HG03342 (cell line): ENCODE measurements around the gene IGSF3.
"Not testable (repeated sequence)": the region's sequence is repeated elsewhere in the genome, so short reads cannot be mapped to it uniquely, and the experiment has no call there.

Experiments used
- ATAC-seq: cut with Tn5 transposase; IDR thresholded peaks from one replicate; pipeline ENCODE4 v1.9.1; 2021; ENCODE audit warnings: mild to moderate bottlenecking, moderate library complexity; ENCODE audit not compliant: unreplicated experiment

The IGSF3 gene

GRCh38 chr1:116580446-116581322 lies 86.8 kb downstream of the IGSF3 start:
- no peak for ATAC-seq

DNA sequence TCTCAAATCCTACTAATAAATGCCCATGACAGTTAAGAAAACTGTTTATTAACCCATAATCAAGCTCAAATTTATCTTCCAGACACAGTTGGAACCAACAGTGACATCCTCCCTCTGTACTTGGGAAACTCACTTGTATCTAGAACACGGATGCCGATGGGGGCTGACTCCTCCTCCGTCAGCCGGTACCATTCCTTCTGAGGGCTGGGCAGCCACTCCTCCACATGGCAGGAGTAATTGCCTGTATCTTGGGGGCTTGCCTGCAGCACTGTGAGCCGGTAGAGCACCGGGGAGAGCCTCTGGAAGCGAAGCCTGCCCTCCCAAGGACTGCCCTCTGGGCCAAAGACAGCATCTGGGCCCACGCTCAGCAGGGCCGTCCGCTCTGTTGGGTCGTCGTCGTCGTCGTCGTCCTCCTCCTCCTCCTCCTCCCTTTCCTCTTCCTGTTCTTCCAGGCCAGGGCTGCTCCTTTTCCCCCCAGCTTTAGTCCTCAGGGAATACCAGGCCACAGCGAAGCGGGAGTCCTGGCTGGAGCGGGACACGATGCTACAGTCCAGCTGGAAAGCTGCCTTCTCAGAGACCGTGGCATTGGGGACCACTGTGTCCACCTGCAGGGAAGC lies 88.2 kb downstream of the IGSF3 start:
- ATAC-seq = no peak

DNA sequence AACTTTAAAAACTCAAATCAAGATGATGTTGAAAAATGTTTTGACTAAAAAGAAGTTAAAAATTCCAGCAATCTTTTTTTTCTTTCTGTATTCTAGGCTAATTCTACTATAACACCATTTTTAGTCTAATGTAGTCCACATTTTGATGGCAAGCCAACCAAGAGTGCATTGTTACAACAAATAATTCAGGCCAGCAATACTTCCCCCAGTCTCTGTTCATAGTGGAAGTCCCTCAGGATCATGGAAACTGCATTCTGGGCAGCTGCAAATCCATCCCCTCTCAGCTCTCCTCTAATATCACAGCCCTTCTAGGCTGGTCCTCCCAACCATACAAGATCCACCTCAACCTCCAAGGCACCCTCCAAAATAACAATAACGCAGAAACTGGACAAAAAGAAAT lies 89.0 kb downstream of the IGSF3 start:
- ATAC-seq = no peak

- ATAC-seq = no peak
These were observed 89.7 kb downstream of the IGSF3 start for GRCh38 chr1:116577759-116578314.

DNA sequence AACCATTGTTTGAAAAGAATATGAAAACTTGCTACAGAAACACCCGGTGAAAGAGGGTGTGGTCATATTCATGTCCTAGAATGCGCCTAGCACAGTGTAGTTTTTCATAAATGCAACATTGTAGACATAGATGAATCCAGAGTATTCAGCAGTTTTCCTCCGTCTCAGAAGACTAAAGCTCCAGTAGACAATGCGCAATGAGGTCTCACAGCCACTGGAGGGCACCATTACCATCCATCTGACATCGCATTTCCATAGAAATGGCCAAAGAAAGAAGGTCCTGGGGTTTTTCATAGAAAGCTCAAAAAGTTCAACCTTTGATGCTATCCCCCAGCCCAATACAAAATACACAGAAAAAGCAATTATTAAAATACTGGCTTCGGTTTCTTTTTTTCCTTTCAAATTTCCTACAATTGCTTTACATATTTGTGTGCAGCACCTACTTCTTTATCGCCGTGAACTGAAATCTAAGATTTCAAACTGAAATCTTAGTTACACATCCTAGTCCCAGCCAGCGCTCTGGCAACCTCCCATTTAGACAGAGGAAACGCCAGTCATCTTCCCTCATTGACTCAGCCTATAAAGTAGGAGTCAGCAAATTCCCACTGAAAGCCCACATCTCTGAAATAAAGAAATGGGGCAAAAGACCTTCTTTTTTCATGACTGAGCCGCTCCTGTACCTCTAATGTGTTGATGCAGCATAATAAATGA lies 92.8 kb downstream of the IGSF3 start:
- no peak for ATAC-seq

DNA sequence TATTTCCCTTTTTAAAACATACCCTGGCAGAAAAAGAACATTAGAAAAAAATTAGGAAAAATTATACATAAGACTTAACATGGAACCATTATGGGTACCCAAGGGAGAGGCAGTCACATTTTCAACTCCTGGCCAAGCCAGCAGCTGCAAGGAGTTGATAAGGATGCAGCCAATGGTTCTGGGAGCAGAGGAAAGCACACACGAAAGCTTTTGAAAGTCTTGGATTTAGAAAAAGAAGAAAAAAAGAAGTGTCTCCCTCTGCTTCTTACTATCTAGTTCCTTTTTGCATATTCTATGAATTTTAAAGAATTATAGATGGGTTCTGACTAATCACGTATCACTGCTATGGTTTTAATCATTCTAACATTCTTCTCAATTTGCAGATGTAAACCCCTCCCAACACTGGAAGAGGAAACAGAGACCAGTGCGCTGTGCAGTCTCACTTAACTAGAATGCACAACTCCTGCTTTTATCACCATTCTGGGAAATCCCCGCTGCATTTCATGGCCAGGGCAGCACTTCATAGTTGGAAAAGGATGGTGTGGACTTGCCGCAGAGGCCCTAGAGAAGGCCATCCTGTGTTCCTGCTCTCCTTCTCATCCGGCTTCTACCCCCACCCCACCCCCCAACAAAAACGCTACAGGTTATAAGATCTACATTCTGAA lies 94.0 kb downstream of the IGSF3 start:
- ATAC-seq = no peak

- ATAC-seq = no peak
These were observed 94.6 kb downstream of the IGSF3 start for GRCh38 chr1:116572771-116573430.

DNA sequence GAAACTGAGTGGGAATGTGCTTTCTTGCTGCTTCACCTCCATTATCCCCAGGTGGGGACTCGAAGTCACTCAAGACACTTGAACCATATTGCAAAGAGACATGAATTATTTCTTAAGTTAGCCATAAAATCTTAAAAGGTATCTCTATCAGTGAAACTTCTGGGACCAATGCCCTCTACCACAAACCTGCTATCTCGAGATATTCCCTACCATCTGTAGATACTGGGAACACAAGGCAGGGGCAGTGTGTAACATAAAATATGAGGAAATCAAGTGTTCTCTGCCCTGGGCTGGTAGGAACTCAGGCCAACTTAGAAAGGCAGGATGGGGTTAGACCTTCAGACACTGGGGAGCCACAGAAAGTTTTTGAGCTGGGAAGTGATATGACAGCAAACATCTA lies 95.4 kb downstream of the IGSF3 start:
- ATAC-seq = no peak

DNA sequence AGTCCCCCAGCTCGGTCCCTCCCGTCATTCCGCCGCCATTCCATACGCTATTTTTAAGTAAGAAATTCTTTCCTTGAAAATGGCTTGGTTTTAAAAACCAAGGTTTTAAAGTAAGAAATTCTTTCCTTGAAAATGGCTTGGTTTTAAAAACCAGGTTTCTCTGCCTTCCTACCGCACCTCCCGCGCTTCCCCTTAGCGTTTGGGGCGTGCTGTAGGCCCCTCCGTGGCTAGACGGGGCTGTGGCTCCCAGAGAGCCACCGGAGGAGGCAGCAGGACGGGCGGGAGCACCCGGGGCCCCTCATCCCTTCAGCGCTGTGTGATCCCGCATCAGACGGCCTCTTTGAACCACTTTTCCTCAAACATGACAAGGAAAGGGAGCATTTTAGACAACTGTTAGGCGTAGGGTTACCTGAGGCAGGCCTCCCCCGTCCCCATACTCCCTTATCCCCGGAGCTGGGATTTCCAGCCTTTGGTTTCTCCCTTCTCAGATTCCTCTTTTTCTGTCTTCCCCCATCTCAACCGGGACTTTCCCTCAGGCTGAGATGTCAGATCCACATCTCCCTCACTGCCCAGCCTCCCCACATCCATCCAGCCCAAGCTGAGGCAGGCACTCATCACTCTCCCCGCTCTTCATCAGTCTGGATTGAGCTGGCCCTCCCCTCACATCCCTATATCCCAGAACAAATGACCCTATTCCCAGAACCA lies 96.2 kb downstream of the IGSF3 start:
- ATAC-seq = no peak

- peak; percentile 66 for ATAC-seq
These were observed 96.9 kb downstream of the IGSF3 start, which contains the start of gene CD58 for GRCh38 chr1:116570358-116571214. TSS of gene CD58 (minus strand) at chr1:116571026. CDS start at chr1:116570972, 54 bp downstream.

- ATAC-seq = peak; percentile 23
These were observed 97.7 kb downstream of the IGSF3 start for GRCh38 chr1:116569776-116570357.

GRCh38 chr1:116569381-116569670 lies 98.2 kb downstream of the IGSF3 start:
- ATAC-seq = no peak

- no peak for ATAC-seq
These were observed 98.7 kb downstream of the IGSF3 start for GRCh38 chr1:116568662-116569380.

GRCh38 chr1:116567790-116568661 lies 99.5 kb downstream of the IGSF3 start:
- ATAC-seq = no peak

- ATAC-seq = no peak
These were observed 102.3 kb downstream of the IGSF3 start for GRCh38 chr1:116565222-116565621.

DNA sequence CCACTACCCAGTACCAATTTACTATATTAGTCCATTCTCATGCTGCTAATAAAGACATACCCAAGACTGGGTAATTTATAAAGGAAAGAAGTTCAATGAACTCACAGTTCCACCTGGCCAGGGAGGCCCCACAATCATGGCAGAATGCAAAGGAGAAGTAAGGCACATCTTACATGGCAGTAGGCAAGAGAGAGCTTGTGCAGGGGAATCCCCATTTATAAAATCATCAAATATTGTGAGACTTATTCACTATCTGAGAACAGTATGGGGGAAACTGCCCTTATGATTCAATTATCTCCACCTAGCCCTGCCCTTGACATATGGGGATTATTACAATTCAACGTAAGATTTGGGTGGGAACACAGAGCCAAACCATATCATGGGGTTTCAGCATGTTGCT lies 103.1 kb downstream of the IGSF3 start:
- ATAC-seq = no peak

GRCh38 chr1:116562465-116562864 lies 105.1 kb downstream of the IGSF3 start:
- ATAC-seq = not testable (repeated sequence)
